HCT116 (cell line): ENCODE results near the gene SIGMAR1. TPM values are rescaled to one million over a fixed set of nuclear protein-coding genes. Genes with fewer than 3 reads are reported as not detected.

Experiments
- ATAC-seq: fragments of 200-7000 bp; cut with Tn5 transposase; 2 replicates; pipeline ENCODE4 v1.9.1; 2020; ENCODE audit warnings: mild to moderate bottlenecking, moderate library complexity
- BruUV-seq: library from RNA; stranded (reverse); fragments of 400-500 nt; replicated peaks from 2 replicates; lab custom pipeline; 2021; lab: Mats Ljungman, UMichigan
- CTCF ChIA-PET: fragments of 300-600 bp; sonication (Branson Sonifier 250); formaldehyde crosslinking; loops from one replicate; lab custom pipeline; 2021; ENCODE audit warnings: antibody characterized with exemption; lab: Charles Lee
- POLR2A ChIA-PET: fragments of 300-600, 350-600 bp; sonication (Branson Sonifier 250); formaldehyde crosslinking; loops from one replicate; lab custom pipeline; 2021; ENCODE audit warnings: antibody characterized with exemption; lab: Charles Lee
- RAD21 ChIA-PET, 2 experiments: fragments of 300-600 bp; sonication (Branson Sonifier 250); formaldehyde crosslinking; loops; one replicate each; lab custom pipeline; 2023; ENCODE audit warnings: low total read pairs in 2 of 2; ENCODE audit not compliant: uncharacterized antibody in 2 of 2, unreplicated experiment in 2 of 2, low non-redundant PET in 1 of 2; lab: Charles Lee
- DNase-seq: peaks from one replicate; pipeline ENCODE4 v3.0.0-alpha.2; 2010; ENCODE audit warnings: low read depth, low spot score
- H2AFZ ChIP-seq: fragments of 200-600 bp; shearing (Covaris generic), sonication (generic); 2 replicates; pipeline ENCODE4 v1.6.1; 2017; ENCODE audit warnings: low read depth, mixed run types, mixed read lengths, antibody characterized with exemption, low read length; ENCODE audit not compliant: poor library complexity, severe bottlenecking
- H3K27ac ChIP-seq: 2 replicates; pipeline ENCODE4 v1.5.1; 2012; ENCODE audit warnings: low read depth, low read length
- H3K27me3 ChIP-seq: fragments of 200-600 bp; sonication (generic); 2 replicates; pipeline ENCODE4 v1.6.1; 2016; ENCODE audit warnings: mixed run types, low read length, mixed read lengths; ENCODE audit not compliant: insufficient read depth
- H3K36me3 ChIP-seq, 2 experiments: fragments of 200-500 bp in 1 of 2; fragments of 200-600 bp in 1 of 2; sonication (Bioruptor generic) in 1 of 2; sonication (generic) in 1 of 2; 2 replicates each; pipeline versions ENCODE4 v1.5.1 to v1.6.1; 2014 to 2016; ENCODE audit warnings: low read length in 2 of 2, inconsistent platforms in 1 of 2, mixed read lengths in 1 of 2, mixed run types in 1 of 2; ENCODE audit not compliant: insufficient read depth in 2 of 2, control insufficient read depth in 1 of 2
- H3K4me1 ChIP-seq, 2 experiments: fragments of 200-600 bp in 1 of 2; sonication (generic) in 1 of 2; 2 replicates each; pipeline versions ENCODE4 v1.5.1 to v1.6.1; 2012 to 2017; ENCODE audit warnings: low read length in 2 of 2, inconsistent platforms in 1 of 2, mild to moderate bottlenecking in 1 of 2, mixed read lengths in 1 of 2, mixed run types in 1 of 2, moderate library complexity in 1 of 2; ENCODE audit not compliant: insufficient read depth in 2 of 2, control insufficient read depth in 1 of 2
- H3K4me2 ChIP-seq: fragments of 200-600 bp; sonication (generic); 2 replicates; pipeline ENCODE4 v1.6.1; 2017; ENCODE audit warnings: mixed run types, low read length, mixed read lengths
- H3K4me3 ChIP-seq, 2 experiments: fragments of 200-600 bp in 1 of 2; sonication (generic) in 1 of 2; replicated peaks in 1 of 2; 2 replicates each; pipeline ENCODE4 v1.5.1; 2011 to 2016; ENCODE audit warnings: low read length in 2 of 2, control low read depth in 1 of 2, low read depth in 1 of 2, mild to moderate bottlenecking in 1 of 2, mixed read lengths in 1 of 2, mixed run types in 1 of 2
- H3K79me2 ChIP-seq: fragments of 200-600 bp; sonication (generic); 2 replicates; pipeline ENCODE4 v1.6.1; 2017; ENCODE audit warnings: mild to moderate bottlenecking, mixed run types, low read length, moderate library complexity, mixed read lengths; ENCODE audit not compliant: insufficient read depth
- H3K9ac ChIP-seq: fragments of 200-600 bp; sonication (generic); 2 replicates; pipeline ENCODE4 v1.6.1; 2016; ENCODE audit warnings: low read length, mixed read lengths
- H3K9me2 ChIP-seq: fragments of 200-600 bp; sonication (generic), shearing (Covaris generic); 2 replicates; pipeline ENCODE4 v1.6.1; 2017; ENCODE audit warnings: mixed run types, mild to moderate bottlenecking, moderate library complexity; ENCODE audit not compliant: insufficient read depth
- H3K9me3 ChIP-seq, 2 experiments: fragments of 200-500 bp in 1 of 2; fragments of 200-600 bp in 1 of 2; sonication (Bioruptor generic) in 1 of 2; sonication (generic) in 1 of 2; 2 replicates each; pipeline ENCODE4 v1.6.1; 2014 to 2017; ENCODE audit warnings: low read length in 2 of 2, mixed read lengths in 2 of 2, inconsistent platforms in 1 of 2, low read depth in 1 of 2, mild to moderate bottlenecking in 1 of 2, mixed run types in 1 of 2, moderate library complexity in 1 of 2; ENCODE audit not compliant: control insufficient read depth in 1 of 2, insufficient read depth in 1 of 2
- H4K20me1 ChIP-seq: fragments of 200-600 bp; sonication (generic), shearing (Covaris generic); 2 replicates; pipeline ENCODE4 v1.6.1; 2017; ENCODE audit warnings: mixed run types, mild to moderate bottlenecking, moderate library complexity; ENCODE audit not compliant: insufficient read depth
- EGR1 ChIP-seq: IDR thresholded peaks from 2 replicates; pipeline ENCODE4 v1.6.1; 2012; ENCODE audit warnings: low read depth
- EZH2phosphoT487 ChIP-seq: fragments of 200-600 bp; IDR thresholded peaks from 2 replicates; pipeline ENCODE4 v1.6.1; 2018; ENCODE audit warnings: antibody characterized with exemption, borderline replicate concordance
- FOSL1 ChIP-seq: IDR thresholded peaks from 2 replicates; pipeline ENCODE4 v1.6.1; 2012; ENCODE audit warnings: low read depth
- JUND ChIP-seq: IDR thresholded peaks from 2 replicates; pipeline ENCODE4 v1.6.1; 2012
- POLR2A ChIP-seq: IDR thresholded peaks from 2 replicates; pipeline ENCODE4 v1.7.0; 2011; ENCODE audit warnings: borderline replicate concordance; ENCODE audit not compliant: insufficient read depth, insufficient read length; ENCODE audit errors: extremely low read depth
- POLR2AphosphoS5 ChIP-seq: IDR thresholded peaks from 2 replicates; pipeline ENCODE4 v1.6.1; 2011; ENCODE audit warnings: mild to moderate bottlenecking, low read depth, low read length, moderate library complexity
- RAD21 ChIP-seq: IDR thresholded peaks from 2 replicates; pipeline ENCODE4 v1.6.1; 2012; ENCODE audit warnings: low read depth, mild to moderate bottlenecking
- SIN3A ChIP-seq: IDR thresholded peaks from 2 replicates; pipeline ENCODE4 v1.6.1; 2012; ENCODE audit warnings: low read depth
- SP1 ChIP-seq: IDR thresholded peaks from 2 replicates; pipeline ENCODE4 v1.6.1; 2012; ENCODE audit warnings: low read depth
- TCF7L2 ChIP-seq: IDR thresholded peaks from 2 replicates; pipeline ENCODE4 v1.7.0; 2011; ENCODE audit warnings: borderline replicate concordance, inconsistent platforms; ENCODE audit not compliant: insufficient read depth, insufficient read length; ENCODE audit errors: extremely low read depth
- YY1 ChIP-seq: IDR thresholded peaks from 2 replicates; pipeline ENCODE4 v1.6.1; 2011; ENCODE audit warnings: low read length, low read depth, moderate library complexity, mild to moderate bottlenecking; ENCODE audit not compliant: insufficient replicate concordance; ENCODE audit errors: extremely low read depth
- ZFX ChIP-seq: fragments of 450-650 bp; IDR thresholded peaks from 2 replicates; pipeline ENCODE4 v1.6.1; 2017
- ZNF274 ChIP-seq: fragments of 200-500 bp; sonication (Bioruptor generic); IDR thresholded peaks from 2 replicates; pipeline ENCODE4 v1.6.1; 2014; ENCODE audit warnings: mild to moderate bottlenecking, low read depth, low read length, inconsistent platforms
- intact Hi-C: fragments of 100-400 bp; cut with micrococcal nuclease; formaldehyde crosslinking; loops from 2 replicates; pipeline ENCODE4 v1.10.0; 2022
- total RNA-seq: library from RNA; stranded (reverse); gene quantifications from one replicate; pipeline ENCODE4 v1.2.1, GENCODE V29; 2021; ENCODE audit not compliant: unreplicated experiment
- TF ChIP-seq, protein P1 (sequence below): IDR thresholded peaks from 2 replicates; pipeline ENCODE4 v1.6.1; 2012
- TF ChIP-seq, protein P2 (sequence below), 3 experiments: fragments of 200-600 bp in 1 of 3; sonication (generic) in 1 of 3; IDR thresholded peaks in 2 of 3; conservative IDR thresholded peaks in 1 of 3; 2 replicates each; pipeline ENCODE4 v1.5.1; 2012 to 2017; ENCODE audit warnings: low read depth in 2 of 3, low read length in 2 of 3, antibody characterized with exemption in 1 of 3, borderline replicate concordance in 1 of 3, control low read depth in 1 of 3, mild to moderate bottlenecking in 1 of 3, mixed read lengths in 1 of 3, mixed run types in 1 of 3, moderate library complexity in 1 of 3; ENCODE audit not compliant: insufficient read depth in 1 of 3
- TF ChIP-seq, protein P3 (sequence below): IDR thresholded peaks from 2 replicates; pipeline ENCODE4 v1.6.1; 2012

Gene SIGMAR1
- total RNA-seq, 1 experiment from 2014 or later: 109 TPM

DNA sequence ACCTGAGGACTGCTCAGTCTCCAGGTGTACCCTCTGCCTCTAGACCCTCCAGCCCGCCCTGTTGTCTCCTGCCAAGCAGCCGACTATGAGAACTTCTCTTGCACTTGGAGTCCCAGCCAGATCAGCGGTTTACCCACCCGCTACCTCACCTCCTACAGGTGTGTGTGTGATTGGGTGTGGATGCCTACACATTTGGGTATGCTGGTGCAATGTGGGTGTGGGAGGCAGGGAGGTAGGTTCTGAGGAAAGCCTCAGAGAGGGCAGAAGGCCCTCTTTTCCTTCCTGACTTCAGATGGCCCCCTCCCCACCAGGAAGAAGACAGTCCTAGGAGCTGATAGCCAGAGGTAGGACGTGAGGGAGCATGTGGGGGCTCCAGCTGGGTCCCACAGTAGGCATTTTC, 19.4 kb upstream of the SIGMAR1 start:
- Histone ChIP-seq H3K4me2 (no peak overlapping the region), H3K4me3 (no peak overlapping the region), H2AFZ (no peak overlapping the region), H3K9ac (no peak overlapping the region), H3K36me3 (no peaks in the 10 kb centered on the region), H4K20me1 (no peaks in the 10 kb centered on the region), H3K4me1 (peaks cover 9 to 27% of the 10 kb centered on the region in 2 experiments), H3K27me3 (no peaks in the 10 kb centered on the region), H3K79me2 (no peaks in the 10 kb centered on the region), H3K9me2 (no peaks in the 10 kb centered on the region), H3K9me3 (no peaks in the 10 kb centered on the region), H3K27ac (no peak overlapping the region)
- ATAC-seq: no peak
- ChIA-PET CTCF (interaction anchor here (0.7 kb wide), 1 partner anchor 8 kb away, joined by 3 read pairs; no protein-coding TSS in a partner anchor), POLR2A (no interaction called here), RAD21 (no interaction called here)
- no TSS peak for BruUV-seq
- no peak for TF ChIP-seq ZNF274
- no peak for TF ChIP-seq SP1
- TF ChIP-seq POLR2A: no peak
- TF ChIP-seq, protein P1, sequence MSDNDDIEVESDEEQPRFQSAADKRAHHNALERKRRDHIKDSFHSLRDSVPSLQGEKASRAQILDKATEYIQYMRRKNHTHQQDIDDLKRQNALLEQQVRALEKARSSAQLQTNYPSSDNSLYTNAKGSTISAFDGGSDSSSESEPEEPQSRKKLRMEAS: no peak
- no peak for TF ChIP-seq RAD21
- TF ChIP-seq YY1: no peak
- TF ChIP-seq EGR1: no peak
- no peak for TF ChIP-seq POLR2AphosphoS5
- TF ChIP-seq EZH2phosphoT487: no peak
- no peak for TF ChIP-seq ZFX
- TF ChIP-seq, protein P2, sequence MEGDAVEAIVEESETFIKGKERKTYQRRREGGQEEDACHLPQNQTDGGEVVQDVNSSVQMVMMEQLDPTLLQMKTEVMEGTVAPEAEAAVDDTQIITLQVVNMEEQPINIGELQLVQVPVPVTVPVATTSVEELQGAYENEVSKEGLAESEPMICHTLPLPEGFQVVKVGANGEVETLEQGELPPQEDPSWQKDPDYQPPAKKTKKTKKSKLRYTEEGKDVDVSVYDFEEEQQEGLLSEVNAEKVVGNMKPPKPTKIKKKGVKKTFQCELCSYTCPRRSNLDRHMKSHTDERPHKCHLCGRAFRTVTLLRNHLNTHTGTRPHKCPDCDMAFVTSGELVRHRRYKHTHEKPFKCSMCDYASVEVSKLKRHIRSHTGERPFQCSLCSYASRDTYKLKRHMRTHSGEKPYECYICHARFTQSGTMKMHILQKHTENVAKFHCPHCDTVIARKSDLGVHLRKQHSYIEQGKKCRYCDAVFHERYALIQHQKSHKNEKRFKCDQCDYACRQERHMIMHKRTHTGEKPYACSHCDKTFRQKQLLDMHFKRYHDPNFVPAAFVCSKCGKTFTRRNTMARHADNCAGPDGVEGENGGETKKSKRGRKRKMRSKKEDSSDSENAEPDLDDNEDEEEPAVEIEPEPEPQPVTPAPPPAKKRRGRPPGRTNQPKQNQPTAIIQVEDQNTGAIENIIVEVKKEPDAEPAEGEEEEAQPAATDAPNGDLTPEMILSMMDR (IDR thresholded peaks at IDR 0.05 in 2 of 3, conservative IDR thresholded peaks at IDR 0.05 in 1 of 3; ENCODE audit: borderline replicate concordance in 1 of 3, insufficient read depth in 1 of 3, low read depth in 2 of 3, low read length in 2 of 3): no peak
- no peak for TF ChIP-seq FOSL1
- TF ChIP-seq JUND: no peak
- TF ChIP-seq SIN3A: no peak
- TF ChIP-seq, protein P3, sequence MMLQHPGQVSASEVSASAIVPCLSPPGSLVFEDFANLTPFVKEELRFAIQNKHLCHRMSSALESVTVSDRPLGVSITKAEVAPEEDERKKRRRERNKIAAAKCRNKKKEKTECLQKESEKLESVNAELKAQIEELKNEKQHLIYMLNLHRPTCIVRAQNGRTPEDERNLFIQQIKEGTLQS: no peak
- TF ChIP-seq TCF7L2: no peak
- no peak for DNase-seq
- intact Hi-C loops: no loop called here
